Measurements from ENCODE around the gene URB1. TPM values are rescaled to one million over a fixed set of nuclear protein-coding genes. Genes with fewer than 3 reads are reported as not detected.

The URB1 gene
- total RNA-seq, 1 donor = 21.7 TPM

- DNase-seq (ENCODE audit: insufficient read length, low spot score, missing footprints) = no peak
- H2AFZ ChIP-seq (ENCODE audit: low read length) = peak overlapping the region; percentile 36
- no peaks in the 10 kb centered on the region for H3K27me3 ChIP-seq (ENCODE audit: insufficient read depth, low read length)
- H3K36me3 ChIP-seq (ENCODE audit: insufficient read depth, low read length) = no peaks in the 10 kb centered on the region
- peak overlapping the region; percentile 93 for H3K27ac ChIP-seq (ENCODE audit: low read depth, low read length)
- peak overlapping the region; percentile 93 for H3K4me2 ChIP-seq (ENCODE audit: insufficient read depth, low read length)
- no peaks in the 10 kb centered on the region for H4K20me1 ChIP-seq (ENCODE audit: insufficient read depth, low read length)
- peaks cover 32% of the 10 kb centered on the region for H3K79me2 ChIP-seq (ENCODE audit: insufficient read depth, low read length)
- peak overlapping the region; percentile 85 for H3K4me3 ChIP-seq (ENCODE audit: insufficient read depth, low read length)
- no peak for TF ChIP-seq CTCF (IDR thresholded peaks at IDR 0.05; ENCODE audit: extremely low read depth, low read depth, low read length)
- H3K9me3 ChIP-seq (ENCODE audit: low read depth, low read length) = no peaks in the 10 kb centered on the region
- H3K4me1 ChIP-seq (ENCODE audit: insufficient read depth, low read length) = peaks cover 32% of the 10 kb centered on the region
Measured at GRCh38 chr21:32413015-32413504, 20.2 kb upstream of the URB1 start.

- TF ChIP-seq CTCF (IDR thresholded peaks at IDR 0.05; ENCODE audit: extremely low read depth, low read depth, low read length) = no peak
- Histone ChIP-seq H3K79me2 (ENCODE audit: insufficient read depth, low read length) (peaks cover 25% of the 10 kb centered on the region), H3K4me2 (ENCODE audit: insufficient read depth, low read length) (peak within 1 kb of the TSS; percentile 93), H3K36me3 (ENCODE audit: insufficient read depth, low read length) (no peaks in the 10 kb centered on the region), H3K27me3 (ENCODE audit: insufficient read depth, low read length) (no peaks in the 10 kb centered on the region), H3K4me1 (ENCODE audit: insufficient read depth, low read length) (peaks cover 31% of the 10 kb centered on the region), H3K9me3 (ENCODE audit: low read depth, low read length) (no peaks in the 10 kb centered on the region), H3K4me3 (ENCODE audit: insufficient read depth, low read length) (peak within 1 kb of the TSS; percentile 85), H3K27ac (ENCODE audit: low read depth, low read length) (peak within 1 kb of the TSS; percentile 93), H4K20me1 (ENCODE audit: insufficient read depth, low read length) (no peaks in the 10 kb centered on the region), H2AFZ (ENCODE audit: low read length) (peak within 1 kb of the TSS; percentile 88)
- DNase-seq (ENCODE audit: insufficient read length, low spot score, missing footprints) = peak; percentile 88
Measured at GRCh38 chr21:32412162-32413014, 19.6 kb upstream of the URB1 start, which contains the start of gene EVA1C. TSS of gene EVA1C (plus strand) at chr21:32412706. CDS start at chr21:32412854, 148 bp downstream.

- H3K4me2 ChIP-seq (ENCODE audit: insufficient read depth, low read length) = peak overlapping the region; percentile 93
- peaks cover 31% of the 10 kb centered on the region for H3K4me1 ChIP-seq (ENCODE audit: insufficient read depth, low read length)
- H4K20me1 ChIP-seq (ENCODE audit: insufficient read depth, low read length) = no peaks in the 10 kb centered on the region
- H3K9me3 ChIP-seq (ENCODE audit: low read depth, low read length) = no peaks in the 10 kb centered on the region
- H3K27me3 ChIP-seq (ENCODE audit: insufficient read depth, low read length) = no peaks in the 10 kb centered on the region
- peak overlapping the region; percentile 88 for H2AFZ ChIP-seq (ENCODE audit: low read length)
- TF ChIP-seq CTCF (IDR thresholded peaks at IDR 0.05; ENCODE audit: extremely low read depth, low read depth, low read length) = no peak
- peak overlapping the region; percentile 93 for H3K27ac ChIP-seq (ENCODE audit: low read depth, low read length)
- DNase-seq (ENCODE audit: insufficient read length, low spot score, missing footprints) = peak; percentile 83
- no peaks in the 10 kb centered on the region for H3K36me3 ChIP-seq (ENCODE audit: insufficient read depth, low read length)
- H3K79me2 ChIP-seq (ENCODE audit: insufficient read depth, low read length) = peaks cover 17% of the 10 kb centered on the region
- H3K4me3 ChIP-seq (ENCODE audit: insufficient read depth, low read length) = peak overlapping the region; percentile 85
Measured at GRCh38 chr21:32411350-32412161, 18.7 kb upstream of the URB1 start.
